ENCODE results near the gene ZNF385B. TPM values are rescaled to one million over a fixed set of nuclear protein-coding genes. Genes with fewer than 3 reads are reported as not detected.

Gene ZNF385B
- polyA plus RNA-seq, 1 donor from 2014 or later: 0.31 TPM

GRCh38 chr2:179604598-179604997 is 256.8 kb downstream of the ZNF385B start:
- H3K4me3 ChIP-seq (ENCODE audit: low read length): no peak overlapping the region
- H3F3A ChIP-seq (ENCODE audit: insufficient read depth, low read length, poor library complexity, severe bottlenecking): no peaks in the 10 kb centered on the region
- no peaks in the 10 kb centered on the region for H3K79me2 ChIP-seq (replicated peaks; ENCODE audit: insufficient read depth, low read length)
- H3K36me3 ChIP-seq (ENCODE audit: insufficient read depth, low read length): no peaks in the 10 kb centered on the region
- no peak overlapping the region for H3K4me2 ChIP-seq (ENCODE audit: low read length)
- H3K9me2 ChIP-seq (ENCODE audit: insufficient read depth, low read length): no peaks in the 10 kb centered on the region
- no peak overlapping the region for H3K27ac ChIP-seq (ENCODE audit: low read length)
- TF ChIP-seq EP300 (conservative IDR thresholded peaks at IDR 0.05; ENCODE audit: poor library complexity, severe bottlenecking) (no peak), CTCF (IDR thresholded peaks at IDR 0.05; ENCODE audit: poor library complexity, severe bottlenecking) (no peak), EZH2 (IDR thresholded peaks at IDR 0.05; ENCODE audit: borderline replicate concordance, insufficient read depth, low read length, poor library complexity, severe bottlenecking) (no peak), MXI1 (conservative IDR thresholded peaks at IDR 0.05; ENCODE audit: poor library complexity, severe bottlenecking) (no peak), POLR2AphosphoS5 (IDR thresholded peaks at IDR 0.05) (no peak), RAD21 (conservative IDR thresholded peaks at IDR 0.05) (no peak), TAF1 (IDR thresholded peaks at IDR 0.05; ENCODE audit: low read depth) (no peak), SMC3 (conservative IDR thresholded peaks at IDR 0.05; ENCODE audit: poor library complexity) (no peak)
- TF ChIP-seq, protein P1, sequence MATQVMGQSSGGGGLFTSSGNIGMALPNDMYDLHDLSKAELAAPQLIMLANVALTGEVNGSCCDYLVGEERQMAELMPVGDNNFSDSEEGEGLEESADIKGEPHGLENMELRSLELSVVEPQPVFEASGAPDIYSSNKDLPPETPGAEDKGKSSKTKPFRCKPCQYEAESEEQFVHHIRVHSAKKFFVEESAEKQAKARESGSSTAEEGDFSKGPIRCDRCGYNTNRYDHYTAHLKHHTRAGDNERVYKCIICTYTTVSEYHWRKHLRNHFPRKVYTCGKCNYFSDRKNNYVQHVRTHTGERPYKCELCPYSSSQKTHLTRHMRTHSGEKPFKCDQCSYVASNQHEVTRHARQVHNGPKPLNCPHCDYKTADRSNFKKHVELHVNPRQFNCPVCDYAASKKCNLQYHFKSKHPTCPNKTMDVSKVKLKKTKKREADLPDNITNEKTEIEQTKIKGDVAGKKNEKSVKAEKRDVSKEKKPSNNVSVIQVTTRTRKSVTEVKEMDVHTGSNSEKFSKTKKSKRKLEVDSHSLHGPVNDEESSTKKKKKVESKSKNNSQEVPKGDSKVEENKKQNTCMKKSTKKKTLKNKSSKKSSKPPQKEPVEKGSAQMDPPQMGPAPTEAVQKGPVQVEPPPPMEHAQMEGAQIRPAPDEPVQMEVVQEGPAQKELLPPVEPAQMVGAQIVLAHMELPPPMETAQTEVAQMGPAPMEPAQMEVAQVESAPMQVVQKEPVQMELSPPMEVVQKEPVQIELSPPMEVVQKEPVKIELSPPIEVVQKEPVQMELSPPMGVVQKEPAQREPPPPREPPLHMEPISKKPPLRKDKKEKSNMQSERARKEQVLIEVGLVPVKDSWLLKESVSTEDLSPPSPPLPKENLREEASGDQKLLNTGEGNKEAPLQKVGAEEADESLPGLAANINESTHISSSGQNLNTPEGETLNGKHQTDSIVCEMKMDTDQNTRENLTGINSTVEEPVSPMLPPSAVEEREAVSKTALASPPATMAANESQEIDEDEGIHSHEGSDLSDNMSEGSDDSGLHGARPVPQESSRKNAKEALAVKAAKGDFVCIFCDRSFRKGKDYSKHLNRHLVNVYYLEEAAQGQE (IDR thresholded peaks at IDR 0.05; ENCODE audit: borderline replicate concordance): no peak
- no peaks in the 10 kb centered on the region for H4K20me1 ChIP-seq (ENCODE audit: insufficient read depth)
- no peak overlapping the region for H2AFZ ChIP-seq (ENCODE audit: low read depth, low read length)
- H3K27me3 ChIP-seq (ENCODE audit: insufficient read depth, low read depth, low read length): no peaks in the 10 kb centered on the region
- H3K9ac ChIP-seq (ENCODE audit: low read length): no peak overlapping the region
- H3K9me3 ChIP-seq (ENCODE audit: low read length): no peaks in the 10 kb centered on the region

GRCh38 chr2:179602452-179602851 is 259.0 kb downstream of the ZNF385B start:
- TF ChIP-seq POLR2AphosphoS5 (IDR thresholded peaks at IDR 0.05): no peak
- no peak for TF ChIP-seq SMC3 (conservative IDR thresholded peaks at IDR 0.05; ENCODE audit: poor library complexity)
- TF ChIP-seq CTCF (IDR thresholded peaks at IDR 0.05; ENCODE audit: poor library complexity, severe bottlenecking): no peak
- no peak for TF ChIP-seq EP300 (conservative IDR thresholded peaks at IDR 0.05; ENCODE audit: poor library complexity, severe bottlenecking)
- no peak for TF ChIP-seq MXI1 (conservative IDR thresholded peaks at IDR 0.05; ENCODE audit: poor library complexity, severe bottlenecking)
- TF ChIP-seq, protein P1 (IDR thresholded peaks at IDR 0.05; ENCODE audit: borderline replicate concordance): no peak
- TF ChIP-seq TAF1 (IDR thresholded peaks at IDR 0.05; ENCODE audit: low read depth): no peak
- no peak for TF ChIP-seq RAD21 (conservative IDR thresholded peaks at IDR 0.05)
- Histone ChIP-seq H3K4me3 (ENCODE audit: low read length) (no peak overlapping the region), H3K4me2 (ENCODE audit: low read length) (no peak overlapping the region), H2AFZ (ENCODE audit: low read depth, low read length) (no peak overlapping the region), H3F3A (ENCODE audit: insufficient read depth, low read length, poor library complexity, severe bottlenecking) (no peaks in the 10 kb centered on the region), H3K79me2 (replicated peaks; ENCODE audit: insufficient read depth, low read length) (no peaks in the 10 kb centered on the region), H3K9me2 (ENCODE audit: insufficient read depth, low read length) (no peaks in the 10 kb centered on the region), H3K9ac (ENCODE audit: low read length) (no peak overlapping the region), H3K36me3 (ENCODE audit: insufficient read depth, low read length) (no peaks in the 10 kb centered on the region), H3K27me3 (ENCODE audit: insufficient read depth, low read depth, low read length) (no peaks in the 10 kb centered on the region), H3K9me3 (ENCODE audit: low read length) (no peaks in the 10 kb centered on the region), H4K20me1 (ENCODE audit: insufficient read depth) (no peaks in the 10 kb centered on the region), H3K27ac (ENCODE audit: low read length) (no peak overlapping the region)

All from neural cell (in vitro differentiated cells).